SK-N-SH (cell line): ENCODE measurements around the gene IPPK. TPM values are rescaled to one million over a fixed set of nuclear protein-coding genes. Genes with fewer than 3 reads are reported as not detected.

Source experiments
- CTCF ChIA-PET: fragments of 300-600, 350-600 bp; formaldehyde crosslinking; extraction: SDS; loops from one replicate; lab custom pipeline; 2021; lab: Yijun Ruan, JAX
- POLR2A ChIA-PET: fragments of 350-600 bp; sonication (Branson Sonifier 250); formaldehyde crosslinking; extraction: SDS; loops from one replicate; lab custom pipeline; 2020; ENCODE audit warnings: antibody characterized with exemption, inconsistent platforms; lab: Yijun Ruan, JAX
- DNase-seq: peaks from one replicate; pipeline ENCODE4 v3.0.0; 2012
- H2AFZ ChIP-seq: fragments of 200-600 bp; sonication (generic); 2 replicates; pipeline ENCODE4 v1.8.1; 2016; ENCODE audit warnings: antibody characterized with exemption, mild to moderate bottlenecking, low read depth
- H3F3A ChIP-seq: fragments of 200-600 bp; sonication (generic); replicated peaks from 2 replicates; pipeline ENCODE3; 2016; ENCODE audit warnings: antibody characterized with exemption, mild to moderate bottlenecking; ENCODE audit not compliant: insufficient read depth
- H3K27ac ChIP-seq, 2 experiments: fragments of 200-500 bp in 1 of 2; fragments of 200-600 bp in 1 of 2; sonication (Bioruptor generic) in 1 of 2; sonication (generic), shearing (Covaris generic) in 1 of 2; 2 replicates each; pipeline versions ENCODE4 v1.5.1 to v1.6.1; 2014 to 2016; ENCODE audit warnings: low read depth in 2 of 2, inconsistent platforms in 1 of 2, low read length in 1 of 2, mild to moderate bottlenecking in 1 of 2, mixed read lengths in 1 of 2
- H3K27me3 ChIP-seq: fragments of 200-600 bp; sonication (generic), shearing (Covaris generic); 2 replicates; pipeline ENCODE4 v1.6.1; 2016; ENCODE audit warnings: mixed run types; ENCODE audit not compliant: insufficient read depth
- H3K36me3 ChIP-seq, 2 experiments: fragments of 200-500 bp in 1 of 2; fragments of 200-600 bp in 1 of 2; sonication (Bioruptor generic) in 1 of 2; sonication (generic) in 1 of 2; replicated peaks in 1 of 2; 2 replicates each; pipeline versions ENCODE3 to v1.5.1; 2014 to 2016; ENCODE audit warnings: low read length in 1 of 2, mild to moderate bottlenecking in 1 of 2; ENCODE audit not compliant: insufficient read depth in 2 of 2, control insufficient read depth in 1 of 2
- H3K4me1 ChIP-seq, 2 experiments: fragments of 200-500 bp in 1 of 2; fragments of 200-600 bp in 1 of 2; sonication (Bioruptor generic) in 1 of 2; sonication (generic), shearing (Covaris generic) in 1 of 2; 2 replicates each; pipeline versions ENCODE4 v1.5.1 to v1.6.1; 2014 to 2016; ENCODE audit warnings: low read depth in 1 of 2, low read length in 1 of 2, mixed run types in 1 of 2; ENCODE audit not compliant: insufficient read depth in 2 of 2, control insufficient read depth in 1 of 2
- H3K4me2 ChIP-seq: fragments of 200-600 bp; sonication (generic), shearing (Covaris generic); 2 replicates; pipeline ENCODE4 v1.6.1; 2017; ENCODE audit warnings: mixed run types
- H3K4me3 ChIP-seq, 2 experiments: fragments of 200-500 bp in 1 of 2; fragments of 200-600 bp in 1 of 2; sonication (Bioruptor generic) in 1 of 2; sonication (generic), shearing (Covaris generic) in 1 of 2; 2 replicates each; pipeline versions ENCODE4 v1.5.1 to v1.8.1; 2014 to 2016; ENCODE audit warnings: low read depth in 2 of 2, inconsistent platforms in 1 of 2, low read length in 1 of 2, mild to moderate bottlenecking in 1 of 2, mixed read lengths in 1 of 2, moderate library complexity in 1 of 2
- H3K79me2 ChIP-seq: fragments of 200-600 bp; sonication (generic); 2 replicates; pipeline ENCODE4 v1.8.1; 2017; ENCODE audit warnings: mild to moderate bottlenecking; ENCODE audit not compliant: insufficient read depth
- H3K9ac ChIP-seq: fragments of 200-600 bp; sonication (generic); 2 replicates; pipeline ENCODE4 v1.6.1; 2017; ENCODE audit warnings: mixed run types
- H3K9me2 ChIP-seq: fragments of 200-600 bp; sonication (generic); 2 replicates; pipeline ENCODE4 v1.6.1; 2017; ENCODE audit warnings: mixed run types
- H3K9me3 ChIP-seq: fragments of 200-600 bp; sonication (generic); 2 replicates; pipeline ENCODE4 v1.6.1; 2017; ENCODE audit warnings: mixed run types, mild to moderate bottlenecking, moderate library complexity
- H4K20me1 ChIP-seq: fragments of 200-600 bp; sonication (generic); 2 replicates; pipeline ENCODE4 v1.6.1; 2017; ENCODE audit warnings: mild to moderate bottlenecking, mixed run types; ENCODE audit not compliant: insufficient read depth
- CHD2 ChIP-seq: fragments of 150-350 bp; IDR thresholded peaks from 2 replicates; pipeline ENCODE4 v1.6.1; 2018; ENCODE audit warnings: low read length; ENCODE audit not compliant: partially characterized antibody
- CTCF ChIP-seq: fragments of 200-600 bp; sonication (generic); IDR thresholded peaks from 2 replicates; pipeline ENCODE4 v1.6.1; 2017; ENCODE audit warnings: antibody characterized with exemption, mild to moderate bottlenecking, moderate library complexity
- FOSL2 ChIP-seq: IDR thresholded peaks from 2 replicates; pipeline ENCODE4 v1.4.0; 2012; ENCODE audit warnings: low read depth, mild to moderate bottlenecking, moderate library complexity, borderline replicate concordance
- GABPA ChIP-seq: IDR thresholded peaks from 2 replicates; pipeline ENCODE4 v1.4.0; 2012; ENCODE audit warnings: low read depth, mild to moderate bottlenecking
- GATA2 ChIP-seq: sonication (generic); formaldehyde crosslinking; IDR thresholded peaks from 2 replicates; pipeline ENCODE4 v1.5.0; 2020; ENCODE audit warnings: mild to moderate bottlenecking, missing genetic modification reagents
- NRF1 ChIP-seq: IDR thresholded peaks from 2 replicates; pipeline ENCODE4 v1.6.1; 2012; ENCODE audit warnings: low read depth, mild to moderate bottlenecking, low read length
- POLR2AphosphoS5 ChIP-seq: IDR thresholded peaks from 2 replicates; pipeline ENCODE4 v1.6.1; 2012; ENCODE audit warnings: low read depth, low read length
- RCOR1 ChIP-seq: fragments of 150-350 bp; IDR thresholded peaks from 2 replicates; pipeline ENCODE4 v1.6.1; 2017; ENCODE audit warnings: antibody characterized with exemption, low read length
- SIN3A ChIP-seq: IDR thresholded peaks from 2 replicates; pipeline ENCODE4 v1.6.1; 2012; ENCODE audit warnings: low read depth, mild to moderate bottlenecking, low read length, moderate library complexity, borderline replicate concordance
- TAF1 ChIP-seq: IDR thresholded peaks from 2 replicates; pipeline ENCODE4 v1.6.1; 2012; ENCODE audit warnings: low read depth, mild to moderate bottlenecking, low read length, moderate library complexity, borderline replicate concordance
- USF1 ChIP-seq: IDR thresholded peaks from 2 replicates; pipeline ENCODE4 v1.4.0; 2012; ENCODE audit warnings: low read depth, borderline replicate concordance
- WGBS: methylation state at CpG from one replicate; pipeline ENCODE4 v1.1.6; 2017; ENCODE audit warnings: low lambda C conversion rate; 5-methylcytosine and 5-hydroxymethylcytosine counted together
- polyA plus RNA-seq, 3 experiments: library from polyadenylated mRNA; depleted of rRNA; stranded (reverse); fragments of >200 nt; gene quantifications; 2 replicates each; pipeline ENCODE4 v1.2.3, GENCODE V29; 2012
- TF ChIP-seq, protein P1 (sequence below): IDR thresholded peaks from 2 replicates; pipeline ENCODE4; 2012
- TF ChIP-seq, protein P2 (sequence below): IDR thresholded peaks from 2 replicates; pipeline ENCODE4 v1.6.1; 2012; ENCODE audit warnings: mild to moderate bottlenecking, low read depth, low read length, moderate library complexity
- TF ChIP-seq, protein P3 (sequence below): IDR thresholded peaks from 2 replicates; pipeline ENCODE4 v1.4.0; 2012; ENCODE audit warnings: low read depth, borderline replicate concordance

IPPK gene
- polyA plus RNA-seq, 1 of the 3 experiments (the other 2 are of a cell fraction): 16.5 TPM

DNA sequence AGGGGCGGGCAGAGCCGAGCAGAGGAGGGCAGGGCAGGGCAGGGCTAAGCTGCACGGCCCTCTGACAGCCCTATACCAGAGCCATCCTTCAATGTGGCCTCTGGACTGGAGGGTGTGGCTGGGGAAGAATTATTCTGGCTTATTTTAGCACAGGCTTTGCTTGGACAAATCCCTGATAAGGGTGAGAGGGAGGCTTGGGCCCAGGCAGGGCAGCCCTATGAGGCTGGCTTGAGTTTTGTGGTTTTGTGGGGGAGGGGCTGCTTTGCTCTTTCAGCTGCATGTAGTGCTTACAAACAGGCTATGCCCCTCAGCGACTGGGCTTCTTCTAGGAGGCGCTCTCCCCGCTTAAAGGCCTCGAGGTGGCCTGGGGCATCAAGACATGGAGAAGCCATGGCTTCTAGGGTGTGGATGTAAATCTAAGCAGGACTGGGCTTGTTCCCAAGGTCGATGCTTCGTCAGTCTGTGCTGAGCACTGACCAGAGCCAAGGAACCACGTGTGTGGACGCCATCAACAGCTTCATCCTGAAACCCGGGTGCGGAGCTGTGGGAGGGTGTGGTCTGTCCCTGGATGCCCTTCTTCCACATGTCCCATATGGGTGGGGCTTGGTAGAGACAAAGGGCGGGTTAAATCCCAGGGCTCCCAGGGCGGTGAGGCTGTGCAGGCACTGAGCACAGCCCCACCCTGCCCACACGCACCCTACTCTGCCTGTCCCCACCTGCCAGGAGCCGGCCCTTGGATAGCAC is 45.7 kb upstream of the IPPK start:
- no peak overlapping the region for H3K27ac ChIP-seq
- no peak overlapping the region for H3K9ac ChIP-seq
- no peak for DNase-seq
- no peaks in the 10 kb centered on the region; a peak in 1 of 4 replicates for H3K4me1 ChIP-seq
- TF ChIP-seq TAF1: no peak
- TF ChIP-seq, protein P1, sequence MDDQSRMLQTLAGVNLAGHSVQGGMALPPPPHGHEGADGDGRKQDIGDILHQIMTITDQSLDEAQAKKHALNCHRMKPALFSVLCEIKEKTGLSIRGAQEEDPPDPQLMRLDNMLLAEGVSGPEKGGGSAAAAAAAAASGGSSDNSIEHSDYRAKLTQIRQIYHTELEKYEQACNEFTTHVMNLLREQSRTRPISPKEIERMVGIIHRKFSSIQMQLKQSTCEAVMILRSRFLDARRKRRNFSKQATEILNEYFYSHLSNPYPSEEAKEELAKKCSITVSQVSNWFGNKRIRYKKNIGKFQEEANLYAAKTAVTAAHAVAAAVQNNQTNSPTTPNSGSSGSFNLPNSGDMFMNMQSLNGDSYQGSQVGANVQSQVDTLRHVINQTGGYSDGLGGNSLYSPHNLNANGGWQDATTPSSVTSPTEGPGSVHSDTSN: no peak
- no peak for TF ChIP-seq POLR2AphosphoS5
- no peak for TF ChIP-seq CHD2
- TF ChIP-seq FOSL2: no peak
- TF ChIP-seq GATA2 (CRISPR knock-in tag): no peak
- no peak for TF ChIP-seq GABPA
- no peak for TF ChIP-seq CTCF
- TF ChIP-seq RCOR1: no peak
- TF ChIP-seq USF1: no peak
- TF ChIP-seq, protein P2, sequence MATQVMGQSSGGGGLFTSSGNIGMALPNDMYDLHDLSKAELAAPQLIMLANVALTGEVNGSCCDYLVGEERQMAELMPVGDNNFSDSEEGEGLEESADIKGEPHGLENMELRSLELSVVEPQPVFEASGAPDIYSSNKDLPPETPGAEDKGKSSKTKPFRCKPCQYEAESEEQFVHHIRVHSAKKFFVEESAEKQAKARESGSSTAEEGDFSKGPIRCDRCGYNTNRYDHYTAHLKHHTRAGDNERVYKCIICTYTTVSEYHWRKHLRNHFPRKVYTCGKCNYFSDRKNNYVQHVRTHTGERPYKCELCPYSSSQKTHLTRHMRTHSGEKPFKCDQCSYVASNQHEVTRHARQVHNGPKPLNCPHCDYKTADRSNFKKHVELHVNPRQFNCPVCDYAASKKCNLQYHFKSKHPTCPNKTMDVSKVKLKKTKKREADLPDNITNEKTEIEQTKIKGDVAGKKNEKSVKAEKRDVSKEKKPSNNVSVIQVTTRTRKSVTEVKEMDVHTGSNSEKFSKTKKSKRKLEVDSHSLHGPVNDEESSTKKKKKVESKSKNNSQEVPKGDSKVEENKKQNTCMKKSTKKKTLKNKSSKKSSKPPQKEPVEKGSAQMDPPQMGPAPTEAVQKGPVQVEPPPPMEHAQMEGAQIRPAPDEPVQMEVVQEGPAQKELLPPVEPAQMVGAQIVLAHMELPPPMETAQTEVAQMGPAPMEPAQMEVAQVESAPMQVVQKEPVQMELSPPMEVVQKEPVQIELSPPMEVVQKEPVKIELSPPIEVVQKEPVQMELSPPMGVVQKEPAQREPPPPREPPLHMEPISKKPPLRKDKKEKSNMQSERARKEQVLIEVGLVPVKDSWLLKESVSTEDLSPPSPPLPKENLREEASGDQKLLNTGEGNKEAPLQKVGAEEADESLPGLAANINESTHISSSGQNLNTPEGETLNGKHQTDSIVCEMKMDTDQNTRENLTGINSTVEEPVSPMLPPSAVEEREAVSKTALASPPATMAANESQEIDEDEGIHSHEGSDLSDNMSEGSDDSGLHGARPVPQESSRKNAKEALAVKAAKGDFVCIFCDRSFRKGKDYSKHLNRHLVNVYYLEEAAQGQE: no peak
- TF ChIP-seq, protein P3, sequence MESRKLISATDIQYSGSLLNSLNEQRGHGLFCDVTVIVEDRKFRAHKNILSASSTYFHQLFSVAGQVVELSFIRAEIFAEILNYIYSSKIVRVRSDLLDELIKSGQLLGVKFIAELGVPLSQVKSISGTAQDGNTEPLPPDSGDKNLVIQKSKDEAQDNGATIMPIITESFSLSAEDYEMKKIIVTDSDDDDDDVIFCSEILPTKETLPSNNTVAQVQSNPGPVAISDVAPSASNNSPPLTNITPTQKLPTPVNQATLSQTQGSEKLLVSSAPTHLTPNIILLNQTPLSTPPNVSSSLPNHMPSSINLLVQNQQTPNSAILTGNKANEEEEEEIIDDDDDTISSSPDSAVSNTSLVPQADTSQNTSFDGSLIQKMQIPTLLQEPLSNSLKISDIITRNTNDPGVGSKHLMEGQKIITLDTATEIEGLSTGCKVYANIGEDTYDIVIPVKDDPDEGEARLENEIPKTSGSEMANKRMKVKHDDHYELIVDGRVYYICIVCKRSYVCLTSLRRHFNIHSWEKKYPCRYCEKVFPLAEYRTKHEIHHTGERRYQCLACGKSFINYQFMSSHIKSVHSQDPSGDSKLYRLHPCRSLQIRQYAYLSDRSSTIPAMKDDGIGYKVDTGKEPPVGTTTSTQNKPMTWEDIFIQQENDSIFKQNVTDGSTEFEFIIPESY: no peak
- TF ChIP-seq NRF1: no peak
- no peak for TF ChIP-seq SIN3A
- H3K9me3 ChIP-seq: no peaks in the 10 kb centered on the region
- H3K4me3 ChIP-seq: no peak overlapping the region
- no peaks in the 10 kb centered on the region for H3F3A ChIP-seq
- H3K36me3 ChIP-seq: peaks cover 30 to 97% of the 10 kb centered on the region in 2 experiments
- no peaks in the 10 kb centered on the region for H3K9me2 ChIP-seq
- H3K27me3 ChIP-seq: no peaks in the 10 kb centered on the region
- no peak overlapping the region for H3K4me2 ChIP-seq
- ChIA-PET CTCF (interaction anchor here (0.6 to 9.1 kb wide), 30 partner anchors 9 to 221 kb away, joined by 3 to 177 read pairs (median 4); partner anchors contain the start of genes BICD2 and IPPK), POLR2A (no interaction called here)
- no peak overlapping the region for H2AFZ ChIP-seq
- 77% methylated on average over 2 of the region's 17 CpGs for WGBS
- no peaks in the 10 kb centered on the region; the same call in 1 of the 2 replicates for H3K79me2 ChIP-seq
- H4K20me1 ChIP-seq: no peaks in the 10 kb centered on the region
